Inferior parietal cortex (tissue), 1 donor: ENCODE data around the gene SPAG16.

Source experiments
- DNase-seq: peaks from one replicate; pipeline ENCODE4 v3.0.0-alpha.2; 2016; ENCODE audit errors: extremely low spot score

Gene SPAG16

GRCh38 chr2:213816583-213816982 lies 532.3 kb downstream of the SPAG16 start:
- DNase-seq = no peak

GRCh38 chr2:213818436-213818835 lies 534.2 kb downstream of the SPAG16 start:
- DNase-seq = no peak

GRCh38 chr2:213834331-213834730 lies 550.1 kb downstream of the SPAG16 start:
- no peak for DNase-seq

GRCh38 chr2:213834746-213835145 lies 550.5 kb downstream of the SPAG16 start:
- no peak for DNase-seq

GRCh38 chr2:213846856-213847255 lies 562.6 kb downstream of the SPAG16 start:
- DNase-seq = no peak

GRCh38 chr2:213847316-213847715 lies 563.1 kb downstream of the SPAG16 start:
- no peak for DNase-seq

- DNase-seq = no peak
Observed at GRCh38 chr2:213848631-213849030, 564.4 kb downstream of the SPAG16 start.

GRCh38 chr2:213861638-213862037 lies 577.4 kb downstream of the SPAG16 start:
- no peak for DNase-seq

- no peak for DNase-seq
Observed at GRCh38 chr2:213862407-213863076, 578.3 kb downstream of the SPAG16 start.

GRCh38 chr2:213863541-213863940 lies 579.3 kb downstream of the SPAG16 start:
- DNase-seq = no peak

- no peak for DNase-seq
Observed at GRCh38 chr2:213868526-213868925, 584.3 kb downstream of the SPAG16 start.

- no peak for DNase-seq
Observed at GRCh38 chr2:213885485-213885884, 601.2 kb downstream of the SPAG16 start.

- DNase-seq = no peak
Observed at GRCh38 chr2:213914510-213914909, 630.2 kb downstream of the SPAG16 start.

- DNase-seq = no peak
Observed at GRCh38 chr2:213920014-213920413, 635.8 kb downstream of the SPAG16 start.

- no peak for DNase-seq
Observed at GRCh38 chr2:213923543-213923942, 639.3 kb downstream of the SPAG16 start.

GRCh38 chr2:213934560-213934959 lies 650.3 kb downstream of the SPAG16 start:
- no peak for DNase-seq

- DNase-seq = no peak
Observed at GRCh38 chr2:213958086-213958485, 673.8 kb downstream of the SPAG16 start.

GRCh38 chr2:213959589-213959988 lies 675.3 kb downstream of the SPAG16 start:
- DNase-seq = no peak

GRCh38 chr2:213971536-213971935 lies 687.3 kb downstream of the SPAG16 start:
- DNase-seq = no peak

- DNase-seq = no peak
Observed at GRCh38 chr2:213980883-213981282, 696.6 kb downstream of the SPAG16 start.

GRCh38 chr2:213989207-213989606 lies 704.9 kb downstream of the SPAG16 start:
- no peak for DNase-seq

GRCh38 chr2:213991453-213992108 lies 707.3 kb downstream of the SPAG16 start:
- DNase-seq = no peak

- DNase-seq = no peak
Observed at GRCh38 chr2:213995400-213996105, 711.3 kb downstream of the SPAG16 start.
